Mammary epithelial cell (primary cell): ENCODE results near the gene NTSR2.

Experiments
- EZH2 ChIP-seq: IDR thresholded peaks from 2 replicates; pipeline ENCODE4 v1.6.1; 2012; ENCODE audit warnings: low read length, inconsistent platforms, borderline replicate concordance
- TF ChIP-seq, protein P1 (sequence below), 2 donors: IDR thresholded peaks in 1 of 2; conservative IDR thresholded peaks in 1 of 2; 2 replicates each; pipeline ENCODE4 v1.5.1; 2011 to 2012; ENCODE audit warnings: inconsistent platforms in 2 of 2, low read length in 2 of 2, mild to moderate bottlenecking in 2 of 2, control low read depth in 1 of 2, low read depth in 1 of 2; ENCODE audit not compliant: insufficient read depth in 1 of 2; ENCODE audit errors: extremely low read depth in 1 of 2

- no peak for TF ChIP-seq EZH2
- TF ChIP-seq, protein P1, sequence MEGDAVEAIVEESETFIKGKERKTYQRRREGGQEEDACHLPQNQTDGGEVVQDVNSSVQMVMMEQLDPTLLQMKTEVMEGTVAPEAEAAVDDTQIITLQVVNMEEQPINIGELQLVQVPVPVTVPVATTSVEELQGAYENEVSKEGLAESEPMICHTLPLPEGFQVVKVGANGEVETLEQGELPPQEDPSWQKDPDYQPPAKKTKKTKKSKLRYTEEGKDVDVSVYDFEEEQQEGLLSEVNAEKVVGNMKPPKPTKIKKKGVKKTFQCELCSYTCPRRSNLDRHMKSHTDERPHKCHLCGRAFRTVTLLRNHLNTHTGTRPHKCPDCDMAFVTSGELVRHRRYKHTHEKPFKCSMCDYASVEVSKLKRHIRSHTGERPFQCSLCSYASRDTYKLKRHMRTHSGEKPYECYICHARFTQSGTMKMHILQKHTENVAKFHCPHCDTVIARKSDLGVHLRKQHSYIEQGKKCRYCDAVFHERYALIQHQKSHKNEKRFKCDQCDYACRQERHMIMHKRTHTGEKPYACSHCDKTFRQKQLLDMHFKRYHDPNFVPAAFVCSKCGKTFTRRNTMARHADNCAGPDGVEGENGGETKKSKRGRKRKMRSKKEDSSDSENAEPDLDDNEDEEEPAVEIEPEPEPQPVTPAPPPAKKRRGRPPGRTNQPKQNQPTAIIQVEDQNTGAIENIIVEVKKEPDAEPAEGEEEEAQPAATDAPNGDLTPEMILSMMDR (conservative IDR thresholded peaks at IDR 0.05 in 1 of 2, IDR thresholded peaks at IDR 0.05 in 1 of 2; ENCODE audit: extremely low read depth in 1 of 2, insufficient read depth in 1 of 2, low read depth in 1 of 2, low read length in 2 of 2), result no peak
These were observed 5.0 kb upstream of the NTSR2 start for GRCh38 chr2:11674983-11675382.
